Measurements from ENCODE around the gene HDGF. TPM values are rescaled to one million over a fixed set of nuclear protein-coding genes. Genes with fewer than 3 reads are reported as not detected.
A peak's percentile ranks its signal among the peaks of the same experiment; 100 is the strongest.

The HDGF gene
- total RNA-seq, 1 donor: 146 TPM

GRCh38 chr1:156738407-156738806 is 13.1 kb downstream of the HDGF start:
- no peak for DNase-seq (ENCODE audit: low read depth)
- no peak overlapping the region for H3K4me3 ChIP-seq (ENCODE audit: low read depth, low read length)
- TF ChIP-seq CTCF (IDR thresholded peaks at IDR 0.05; ENCODE audit: insufficient read depth, low read length): no peak

GRCh38 chr1:156733989-156734584 is 17.4 kb downstream of the HDGF start:
- H3K4me3 ChIP-seq (ENCODE audit: low read depth, low read length): no peak overlapping the region
- no peak for TF ChIP-seq CTCF (IDR thresholded peaks at IDR 0.05; ENCODE audit: insufficient read depth, low read length)
- no peak for DNase-seq (ENCODE audit: low read depth)

GRCh38 chr1:156728599-156729462 is 22.6 kb downstream of the HDGF start, which contains the start of gene ISG20L2:
ISG20L2 (minus strand) TSS chr1:156728766; CDS start chr1:156727652, 1,114 bp downstream.
- no peak for TF ChIP-seq CTCF (IDR thresholded peaks at IDR 0.05; ENCODE audit: insufficient read depth, low read length)

GRCh38 chr1:156727926-156728598 is 23.4 kb downstream of the HDGF start, which contains the start of gene METTL25B:
METTL25B (plus strand) TSS chr1:156728469; CDS start chr1:156729105, 636 bp downstream.
- no peak for TF ChIP-seq CTCF (IDR thresholded peaks at IDR 0.05; ENCODE audit: insufficient read depth, low read length)
- H3K4me3 ChIP-seq (ENCODE audit: low read depth, low read length): peak within 1 kb of the TSS; percentile 100
- peak; percentile 74 for DNase-seq (ENCODE audit: low read depth)

More at GRCh38 chr1:156728599-156729462, 22.6 kb downstream of the HDGF start, which contains the start of gene ISG20L2:
- H3K4me3 ChIP-seq (ENCODE audit: low read depth, low read length): peak within 1 kb of the TSS; percentile 100
- peak; percentile 98 for DNase-seq (ENCODE audit: low read depth)

DNA sequence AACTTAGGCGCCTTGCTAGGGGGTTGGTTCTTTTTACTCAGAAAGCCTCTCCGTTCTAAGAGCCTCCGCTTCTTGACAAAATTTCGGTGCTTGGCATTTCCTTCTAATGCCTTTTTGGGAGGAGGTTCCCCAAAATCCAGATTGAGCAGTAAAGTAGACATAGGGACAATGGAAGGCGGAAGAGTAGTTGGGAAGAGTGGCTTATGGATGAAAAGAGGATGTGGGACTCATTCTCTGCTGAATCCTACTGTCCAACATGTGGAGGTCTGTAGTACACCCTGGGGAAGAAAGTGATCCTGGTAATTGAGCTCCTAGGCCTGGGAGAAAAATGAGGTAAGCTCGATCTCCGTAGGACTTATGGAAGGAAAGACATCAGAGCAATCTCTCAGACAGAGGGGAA is 24.0 kb downstream of the HDGF start:
- DNase-seq (ENCODE audit: low read depth): no peak
- TF ChIP-seq CTCF (IDR thresholded peaks at IDR 0.05; ENCODE audit: insufficient read depth, low read length): no peak
- peak overlapping the region; percentile 100 for H3K4me3 ChIP-seq (ENCODE audit: low read depth, low read length)

GRCh38 chr1:156726549-156727226 is 24.8 kb downstream of the HDGF start:
- H3K4me3 ChIP-seq (ENCODE audit: low read depth, low read length): peak overlapping the region; percentile 100
- peak; percentile 63 for TF ChIP-seq CTCF (IDR thresholded peaks at IDR 0.05; ENCODE audit: insufficient read depth, low read length)
- DNase-seq (ENCODE audit: low read depth): peak; percentile 78
